ENCODE results near the gene AGBL1.

- no peak for TF ChIP-seq POLR2A (IDR thresholded peaks at IDR 0.05)
- no peak for TF ChIP-seq CTCF (IDR thresholded peaks at IDR 0.05)
These were observed 766.4 kb downstream of the AGBL1 start for GRCh38 chr15:86846036-86846435.
